Activated naive CD8-positive, alpha-beta T cell treated with anti-CD3 and anti-CD28 coated beads for 36 hours (primary cell): ENCODE data around the gene DIAPH2. TPM values are rescaled to one million over a fixed set of nuclear protein-coding genes. Genes with fewer than 3 reads are reported as not detected.
"Not testable (repeated sequence)": the region's sequence is repeated elsewhere in the genome, so short reads cannot be mapped to it uniquely, and the experiment has no call there.

Experiments
- DNase-seq: peaks from one replicate; pipeline ENCODE4 v3.0.0; 2021
- H3K27ac Mint-ChIP-seq: one replicate; pipeline ENCODE4 v1.8.0; 2022; ENCODE audit warnings: mild to moderate bottlenecking, moderate library complexity, mixed read lengths
- H3K27me3 Mint-ChIP-seq: one replicate; pipeline ENCODE4 v1.8.0; 2022; ENCODE audit warnings: mild to moderate bottlenecking, mixed read lengths
- H3K36me3 Mint-ChIP-seq: one replicate; pipeline ENCODE4 v1.8.0; 2021; ENCODE audit warnings: mild to moderate bottlenecking, mixed read lengths
- H3K4me1 Mint-ChIP-seq: one replicate; pipeline ENCODE4 v1.8.0; 2021; ENCODE audit warnings: mixed read lengths
- H3K4me3 Mint-ChIP-seq: one replicate; pipeline ENCODE4 v1.8.0; 2022; ENCODE audit warnings: mild to moderate bottlenecking, moderate library complexity, mixed read lengths
- H3K9me3 Mint-ChIP-seq: one replicate; pipeline ENCODE4 v1.8.0; 2022; ENCODE audit warnings: mixed read lengths
- total RNA-seq, 2 experiments: library from RNA; stranded (reverse); gene quantifications; one replicate each; pipeline ENCODE4 v1.2.3, GENCODE V29; 2021

DIAPH2 gene
- total RNA-seq, 2 experiments from 2014 or later, result 4.8 to 5.5 TPM

DNA sequence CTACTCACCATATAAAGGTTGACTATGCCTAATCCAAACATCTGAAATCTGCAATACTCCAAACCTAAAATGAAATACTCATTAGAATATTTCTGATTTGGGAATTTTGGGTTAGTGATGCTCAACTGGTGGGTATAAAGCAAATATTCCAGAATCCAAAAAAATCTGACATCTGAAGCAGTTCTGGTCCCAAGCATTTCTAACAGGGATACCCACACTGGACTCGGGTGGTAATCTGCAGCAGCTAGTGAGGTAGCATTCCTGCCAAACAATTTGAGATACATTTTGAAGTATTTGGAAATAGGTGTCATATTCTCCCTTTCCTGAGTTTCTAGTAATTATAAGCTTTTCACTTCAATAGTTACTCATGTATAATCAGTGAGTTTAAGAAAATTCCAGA, 149.5 kb downstream of the DIAPH2 start:
- Mint-ChIP-seq H3K27me3 (no peaks in the 10 kb centered on the region), H3K4me3 (no peak overlapping the region), H3K9me3 (no peaks in the 10 kb centered on the region), H3K4me1 (no peaks in the 10 kb centered on the region), H3K27ac (no peak overlapping the region), H3K36me3 (no peaks in the 10 kb centered on the region)
- no peak for DNase-seq

DNA sequence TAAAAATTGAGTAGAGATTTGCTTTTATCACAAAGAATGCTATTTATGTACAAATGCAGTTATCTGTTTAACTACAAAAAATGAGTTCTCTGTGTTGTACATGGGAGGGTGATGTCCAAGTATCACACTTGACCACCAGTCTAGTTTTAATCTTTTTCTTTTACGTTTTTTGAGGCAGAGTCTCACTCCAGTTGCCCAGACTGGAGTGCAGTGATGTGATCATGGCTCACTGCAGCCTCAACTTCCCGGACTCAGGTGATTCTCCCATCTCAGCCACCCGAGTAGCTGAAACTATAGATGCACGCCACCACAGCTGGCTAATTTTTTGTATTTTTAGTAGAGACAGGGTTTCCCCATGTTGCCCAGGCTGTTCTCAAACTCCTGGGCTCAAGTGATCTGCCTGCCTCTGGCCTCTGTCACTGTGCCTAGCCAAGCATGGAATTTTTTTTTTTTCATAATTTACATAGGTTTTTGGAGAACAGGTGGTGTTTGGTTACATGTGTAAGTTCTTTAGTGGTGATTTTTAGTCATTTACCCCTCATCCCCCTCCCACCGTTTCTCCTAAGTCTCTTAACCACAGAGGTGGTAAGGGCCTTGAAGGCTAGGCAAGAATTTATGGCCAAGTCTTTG, 151.1 kb downstream of the DIAPH2 start:
- Mint-ChIP-seq H3K27me3 (no peaks in the 10 kb centered on the region), H3K27ac (no peak overlapping the region), H3K9me3 (no peaks in the 10 kb centered on the region), H3K4me1 (no peaks in the 10 kb centered on the region), H3K4me3 (no peak overlapping the region), H3K36me3 (no peaks in the 10 kb centered on the region)
- DNase-seq, result no peak

DNA sequence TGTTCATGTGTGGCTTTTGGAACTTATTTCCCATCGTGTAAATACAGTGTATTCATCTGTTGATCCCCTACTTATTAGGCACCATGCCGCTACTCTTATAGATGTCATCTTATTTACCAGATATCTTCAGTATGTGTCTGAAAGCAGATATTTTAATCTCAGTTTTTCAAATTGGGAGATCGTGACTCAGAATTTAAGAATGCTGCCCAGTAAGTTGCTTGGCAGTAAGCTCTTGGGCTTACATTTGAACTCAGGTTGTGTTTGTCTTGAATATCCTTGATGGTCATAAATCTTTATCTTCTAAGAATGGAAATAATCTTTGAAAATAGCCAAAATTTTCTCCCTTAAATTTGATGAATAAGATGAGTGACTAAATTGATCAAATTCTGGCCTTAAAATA, 153.2 kb downstream of the DIAPH2 start:
- H3K36me3 Mint-ChIP-seq, result no peaks in the 10 kb centered on the region
- no peaks in the 10 kb centered on the region for H3K27me3 Mint-ChIP-seq
- H3K4me3 Mint-ChIP-seq, result no peak overlapping the region
- H3K4me1 Mint-ChIP-seq, result peaks cover 2% of the 10 kb centered on the region
- no peak for DNase-seq
- H3K27ac Mint-ChIP-seq, result no peak overlapping the region
- H3K9me3 Mint-ChIP-seq, result peaks cover 1% of the 10 kb centered on the region

DNA sequence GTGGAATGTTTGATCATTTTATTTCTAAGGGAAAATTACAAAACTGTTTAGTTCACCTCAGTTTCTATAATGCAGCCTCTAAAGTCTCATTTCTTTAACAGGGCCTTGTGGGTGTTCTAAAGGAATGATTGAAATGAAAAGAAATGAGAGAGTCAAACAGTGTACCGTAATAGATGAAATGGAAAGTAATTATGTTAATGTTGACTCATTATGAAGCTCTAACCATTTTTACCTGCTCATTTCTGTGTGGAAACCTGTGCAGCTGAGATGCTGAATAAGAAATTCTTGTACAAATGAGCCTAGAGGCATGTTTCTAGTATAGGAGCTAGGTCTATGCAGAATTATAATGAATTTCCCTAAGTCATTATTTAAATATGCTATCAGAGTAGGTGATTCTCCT, 153.9 kb downstream of the DIAPH2 start:
- peaks cover 1% of the 10 kb centered on the region for H3K9me3 Mint-ChIP-seq
- H3K36me3 Mint-ChIP-seq, result no peaks in the 10 kb centered on the region
- peaks cover 2% of the 10 kb centered on the region for H3K4me1 Mint-ChIP-seq
- H3K27me3 Mint-ChIP-seq, result no peaks in the 10 kb centered on the region
- no peak overlapping the region for H3K4me3 Mint-ChIP-seq
- no peak overlapping the region for H3K27ac Mint-ChIP-seq
- DNase-seq, result no peak

DNA sequence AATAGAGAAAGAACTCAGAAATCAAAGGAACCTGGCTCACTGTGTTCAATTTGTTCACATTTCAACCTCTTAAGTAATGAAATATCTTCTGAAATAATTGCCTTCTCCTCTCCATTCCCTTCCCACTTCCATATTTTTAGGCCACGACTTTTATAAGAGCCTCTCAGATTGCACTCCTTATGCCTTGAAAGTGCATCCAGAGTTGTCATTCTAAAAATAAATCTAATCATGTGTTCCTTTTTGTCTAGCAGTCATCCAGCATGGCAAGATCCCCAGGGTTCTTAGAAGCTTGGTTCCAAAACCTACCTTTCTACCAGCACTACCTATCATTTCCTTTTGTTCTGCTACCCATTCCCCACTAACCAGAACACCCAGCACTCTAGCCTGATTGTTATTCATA, 156.7 kb downstream of the DIAPH2 start:
- Mint-ChIP-seq H3K36me3 (no peaks in the 10 kb centered on the region), H3K4me1 (peaks cover 2% of the 10 kb centered on the region), H3K4me3 (no peak overlapping the region), H3K9me3 (peaks cover 1% of the 10 kb centered on the region), H3K27ac (no peak overlapping the region), H3K27me3 (no peaks in the 10 kb centered on the region)
- no peak for DNase-seq

DNA sequence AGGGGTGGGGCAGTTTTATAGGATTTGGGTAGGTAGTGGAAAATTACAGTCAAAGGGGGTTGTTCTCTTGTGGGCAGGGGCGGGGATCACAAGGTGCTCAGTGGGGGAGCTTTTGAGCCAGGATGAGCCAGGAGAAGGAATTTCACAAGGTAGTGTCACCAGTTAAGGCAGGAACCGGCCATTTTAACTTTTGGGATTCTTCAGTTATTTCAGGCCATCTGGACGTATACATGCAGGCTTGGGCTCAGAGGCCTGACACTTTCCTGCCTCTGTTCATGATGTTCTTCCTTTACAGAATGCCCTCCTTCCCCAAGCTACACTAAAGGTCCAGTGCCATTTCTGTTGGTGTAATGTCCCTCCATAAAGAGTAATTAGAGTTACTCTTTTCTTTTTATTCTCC, 157.2 kb downstream of the DIAPH2 start:
- H3K4me3 Mint-ChIP-seq, H3K27me3 Mint-ChIP-seq, H3K27ac Mint-ChIP-seq, DNase-seq, H3K9me3 Mint-ChIP-seq, H3K36me3 Mint-ChIP-seq, H3K4me1 Mint-ChIP-seq: not testable (repeated sequence)

DNA sequence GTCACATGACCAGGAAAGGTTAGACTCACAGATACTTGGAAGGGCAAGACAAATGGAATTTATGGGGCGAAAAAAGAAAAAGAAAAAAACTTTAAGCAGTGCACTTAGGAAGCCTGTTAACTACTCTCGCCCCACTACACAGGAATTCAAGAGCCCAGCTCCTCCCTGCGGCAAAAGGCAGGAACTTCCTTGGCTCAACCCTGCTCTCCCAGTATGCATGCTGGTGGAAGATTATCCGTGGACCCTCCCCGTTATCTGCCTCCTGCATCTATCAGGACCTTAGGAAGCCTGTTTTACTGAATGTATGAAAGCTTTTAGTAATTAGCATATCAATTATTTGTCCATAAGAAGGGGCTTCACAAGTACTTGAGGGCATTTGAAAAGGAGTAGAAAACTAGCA, 158.9 kb downstream of the DIAPH2 start:
- no peak overlapping the region for H3K4me3 Mint-ChIP-seq
- no peak overlapping the region for H3K27ac Mint-ChIP-seq
- no peaks in the 10 kb centered on the region for H3K27me3 Mint-ChIP-seq

DNA sequence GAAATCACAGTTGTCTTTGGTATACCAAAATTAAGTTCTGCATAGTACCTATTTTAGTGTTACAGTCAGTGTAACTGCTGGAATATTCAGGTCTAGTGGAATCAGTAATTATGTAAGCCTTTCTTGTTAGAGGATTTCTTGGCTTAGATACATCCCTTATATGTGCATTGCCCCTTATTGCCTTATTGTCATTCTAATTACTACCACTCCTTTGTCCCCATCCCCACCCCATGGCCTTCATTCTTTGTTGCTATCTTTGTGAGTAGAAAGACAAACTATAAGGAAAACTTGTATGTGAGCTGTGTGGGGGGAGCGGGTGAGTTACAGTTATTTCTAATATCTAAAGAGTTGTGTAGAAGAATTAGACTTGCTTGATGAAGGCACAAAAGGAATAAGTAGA, 162.2 kb downstream of the DIAPH2 start:
- Mint-ChIP-seq H3K27ac (no peak overlapping the region), H3K4me1 (peaks cover 2% of the 10 kb centered on the region), H3K9me3 (no peaks in the 10 kb centered on the region), H3K27me3 (no peaks in the 10 kb centered on the region), H3K4me3 (no peak overlapping the region), H3K36me3 (peaks cover 3% of the 10 kb centered on the region)
- DNase-seq, result no peak

More for the DNA sequence above, 158.9 kb downstream of the DIAPH2 start:
- Mint-ChIP-seq H3K36me3 (peaks cover 3% of the 10 kb centered on the region), H3K4me1 (peaks cover 2% of the 10 kb centered on the region), H3K9me3 (peaks cover 1% of the 10 kb centered on the region)
- DNase-seq, result no peak

DNA sequence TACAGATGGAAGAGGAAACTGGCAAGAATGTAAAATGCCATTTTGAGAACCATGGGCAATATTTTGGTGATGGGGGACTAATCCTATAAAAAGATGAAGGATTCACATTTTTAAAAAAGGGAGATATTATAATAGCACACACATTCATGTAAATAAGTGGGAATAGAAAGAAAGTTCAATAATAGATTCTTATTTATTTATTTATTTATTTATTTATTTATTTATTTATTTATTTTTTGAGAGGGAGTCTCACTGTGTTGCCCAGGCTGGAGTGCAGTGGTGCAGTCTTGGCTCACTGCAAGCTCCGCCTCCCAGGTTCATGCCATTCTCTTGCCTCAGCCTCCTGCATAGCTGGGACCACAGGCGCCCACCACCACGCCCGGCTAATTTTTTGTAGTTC, 174.8 kb downstream of the DIAPH2 start:
- not testable (repeated sequence) for H3K27ac Mint-ChIP-seq, H3K4me1 Mint-ChIP-seq, H3K4me3 Mint-ChIP-seq, H3K9me3 Mint-ChIP-seq, H3K27me3 Mint-ChIP-seq, DNase-seq, H3K36me3 Mint-ChIP-seq

DNA sequence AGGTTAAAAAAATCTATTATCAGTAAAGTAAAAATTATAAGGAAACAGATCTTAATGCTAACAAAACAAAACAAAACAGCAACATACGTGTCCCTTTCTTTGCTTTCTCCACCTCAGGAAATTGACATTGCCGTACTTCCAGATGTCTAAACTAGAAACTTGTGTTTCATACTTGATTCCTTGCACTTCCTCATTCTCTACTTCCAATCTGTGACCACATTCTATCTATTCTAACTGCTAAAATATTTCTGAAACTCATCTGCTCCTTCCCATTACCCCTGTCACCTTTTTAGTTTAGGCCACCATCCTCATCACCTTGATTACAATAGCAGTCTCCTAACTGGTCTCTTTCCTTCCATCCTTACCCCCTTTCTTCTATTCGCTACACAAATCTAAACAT, 176.6 kb downstream of the DIAPH2 start:
- DNase-seq, result no peak
- Mint-ChIP-seq H3K9me3 (no peaks in the 10 kb centered on the region), H3K4me1 (no peaks in the 10 kb centered on the region), H3K4me3 (no peak overlapping the region), H3K27ac (no peak overlapping the region), H3K36me3 (no peaks in the 10 kb centered on the region), H3K27me3 (no peaks in the 10 kb centered on the region)

DNA sequence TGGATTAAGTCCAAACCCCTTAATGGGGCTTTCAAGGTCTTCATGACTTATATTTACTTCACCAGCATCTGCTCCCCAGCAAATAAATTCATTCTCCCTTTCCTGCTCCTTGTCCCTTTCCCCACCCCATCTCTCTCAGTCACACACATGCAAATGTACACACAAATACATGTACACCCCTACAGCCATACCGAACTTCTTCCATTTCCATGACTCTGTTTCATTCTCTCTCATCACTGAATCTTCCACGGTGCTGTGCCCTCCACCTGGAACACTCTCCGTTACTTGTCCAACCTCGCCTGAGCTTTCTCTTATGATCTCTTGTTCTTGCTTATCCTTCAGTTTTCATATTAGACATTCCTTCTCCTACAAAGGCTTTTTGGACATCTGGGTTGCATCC, 177.0 kb downstream of the DIAPH2 start:
- DNase-seq, result no peak
- Mint-ChIP-seq H3K27ac (no peak overlapping the region), H3K36me3 (no peaks in the 10 kb centered on the region), H3K4me3 (no peak overlapping the region), H3K27me3 (no peaks in the 10 kb centered on the region), H3K9me3 (no peaks in the 10 kb centered on the region), H3K4me1 (no peaks in the 10 kb centered on the region)

DNA sequence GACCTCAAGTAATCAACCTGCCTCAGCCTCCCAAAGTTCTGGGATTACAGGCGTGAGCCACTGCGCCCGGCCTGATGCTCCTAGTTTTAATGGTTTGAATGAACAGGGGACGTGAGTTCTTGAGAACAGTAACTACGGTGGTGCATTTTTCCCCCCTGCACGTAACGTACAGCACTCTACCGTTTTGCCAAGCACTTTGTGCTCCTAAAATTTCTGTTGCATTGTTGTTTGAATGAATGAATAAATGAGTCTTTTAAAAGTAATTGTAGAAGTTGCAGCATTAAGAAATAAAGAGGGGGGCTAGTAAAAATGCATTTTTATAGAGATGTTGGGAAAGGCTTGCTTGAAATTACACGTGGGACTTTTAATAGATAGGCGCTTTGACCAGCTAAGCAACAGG, 199.0 kb downstream of the DIAPH2 start, which contains the start of gene RPA4:
Gene RPA4 (plus strand): TSS at position 301 of the 400 bp plus-strand sequence. CDS start 403 bp downstream, outside the sequence.
- Mint-ChIP-seq H3K36me3 (peaks cover 2% of the 10 kb centered on the region), H3K27me3 (no peaks in the 10 kb centered on the region), H3K27ac (no peak within 1 kb of the TSS), H3K4me3 (no peak within 1 kb of the TSS), H3K4me1 (no peaks in the 10 kb centered on the region), H3K9me3 (no peaks in the 10 kb centered on the region)
- no peak for DNase-seq

DNA sequence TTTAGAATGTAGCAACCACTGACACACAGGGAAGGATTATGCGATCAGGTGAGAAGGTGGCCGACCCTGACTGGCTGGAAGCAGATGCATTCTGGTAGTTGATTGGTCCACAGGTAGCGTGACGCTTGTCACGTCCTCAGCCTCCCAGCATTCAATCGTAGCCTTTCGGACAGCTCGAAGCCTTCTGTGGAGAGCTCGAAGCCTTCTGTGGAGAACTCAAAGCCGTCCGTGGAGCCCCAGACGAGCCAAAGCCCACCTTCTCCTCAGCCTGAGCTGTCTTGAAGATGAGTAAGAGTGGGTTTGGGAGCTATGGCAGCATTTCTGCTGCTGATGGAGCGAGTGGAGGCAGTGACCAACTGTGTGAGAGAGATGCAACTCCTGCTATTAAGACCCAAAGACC, 199.4 kb downstream of the DIAPH2 start:
- Mint-ChIP-seq H3K27me3 (no peaks in the 10 kb centered on the region), H3K27ac (no peak overlapping the region), H3K4me1 (no peaks in the 10 kb centered on the region), H3K4me3 (no peak overlapping the region), H3K9me3 (no peaks in the 10 kb centered on the region), H3K36me3 (peaks cover 2% of the 10 kb centered on the region)
- DNase-seq, result no peak

DNA sequence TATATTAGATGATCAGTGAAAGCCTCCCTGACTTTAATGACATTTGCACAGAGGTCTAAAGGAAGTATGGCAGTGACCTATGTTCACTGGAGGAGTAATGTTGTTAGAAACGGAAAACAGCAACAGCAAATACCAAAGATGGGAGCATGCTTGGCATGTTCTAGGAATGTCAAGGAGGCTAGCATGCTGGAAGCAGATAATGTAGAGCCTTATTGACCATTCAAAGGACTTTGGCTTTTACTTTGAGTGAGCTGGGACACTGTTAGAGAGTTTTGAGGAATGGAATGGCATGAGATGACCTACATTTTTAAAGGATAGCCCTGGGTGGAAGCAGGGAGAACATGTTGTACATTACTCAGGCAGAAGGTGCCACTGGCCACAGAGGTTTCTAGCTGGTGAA, 205.1 kb downstream of the DIAPH2 start:
- Mint-ChIP-seq H3K27me3 (no peaks in the 10 kb centered on the region), H3K4me3 (no peak overlapping the region), H3K27ac (no peak overlapping the region), H3K9me3 (no peaks in the 10 kb centered on the region), H3K4me1 (no peaks in the 10 kb centered on the region), H3K36me3 (peaks cover 1% of the 10 kb centered on the region)
- no peak for DNase-seq

DNA sequence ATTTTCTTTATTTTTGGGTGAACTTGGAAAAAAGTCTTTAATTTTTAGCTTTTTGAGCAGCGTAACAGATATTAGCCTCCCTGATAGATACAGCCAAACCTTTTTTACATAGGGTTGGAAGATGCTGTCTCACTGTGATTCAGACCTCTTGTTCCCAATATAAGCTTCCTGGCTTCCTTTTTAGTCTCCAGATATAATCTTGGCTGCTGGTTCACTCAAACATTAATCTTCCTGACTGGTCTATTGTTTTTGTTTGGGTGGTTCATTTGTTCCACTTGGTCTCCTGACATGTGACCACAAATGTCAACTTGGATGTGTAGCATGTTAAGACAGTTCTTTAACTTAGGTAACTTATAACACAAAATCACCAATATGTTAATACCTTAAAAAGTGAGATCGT, 222.1 kb downstream of the DIAPH2 start:
- Mint-ChIP-seq H3K4me3 (no peak overlapping the region), H3K36me3 (peaks cover 2% of the 10 kb centered on the region), H3K27ac (no peak overlapping the region), H3K4me1 (no peaks in the 10 kb centered on the region), H3K27me3 (no peaks in the 10 kb centered on the region), H3K9me3 (no peaks in the 10 kb centered on the region)
- no peak for DNase-seq

DNA sequence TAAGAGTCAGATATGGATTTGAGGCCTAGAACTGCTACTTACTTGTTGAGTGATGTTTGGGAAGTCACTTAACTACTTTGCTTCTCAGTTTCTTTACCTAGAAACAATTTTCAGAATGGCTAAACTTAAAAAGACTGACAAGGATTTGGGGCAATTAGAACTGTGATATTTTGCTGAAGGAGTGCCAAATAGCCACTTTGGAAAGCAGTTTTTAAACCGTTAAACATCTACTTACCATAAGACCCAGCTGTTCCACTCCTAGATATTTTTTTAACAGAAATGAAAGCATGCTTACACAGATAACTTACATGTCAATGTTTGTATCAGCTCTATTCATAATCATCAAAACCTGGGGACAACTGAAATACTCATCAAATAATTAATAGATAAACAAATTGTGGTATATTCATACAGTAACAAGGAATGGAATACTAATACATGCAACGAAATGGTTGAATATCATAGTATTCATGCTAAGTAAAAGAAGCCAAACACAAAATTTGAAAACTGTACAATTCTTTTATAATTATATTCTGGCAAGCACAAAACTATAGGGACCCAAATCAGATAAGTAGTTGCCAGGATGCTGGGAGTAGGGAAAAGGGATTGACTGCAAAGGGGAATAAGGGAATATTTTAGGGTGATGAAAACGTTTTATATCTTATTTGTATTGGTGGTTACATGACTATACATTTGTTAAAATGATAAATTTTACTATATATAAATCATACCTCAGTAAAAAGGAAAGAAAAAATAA, 223.1 kb downstream of the DIAPH2 start:
- no peak for DNase-seq
- Mint-ChIP-seq H3K4me3 (no peak overlapping the region), H3K4me1 (no peaks in the 10 kb centered on the region), H3K9me3 (no peaks in the 10 kb centered on the region), H3K36me3 (no peaks in the 10 kb centered on the region), H3K27ac (no peak overlapping the region), H3K27me3 (no peaks in the 10 kb centered on the region)
